WTC11 (cell line): ENCODE results near the gene FYN.

Experiments
- FOXK1 ChIP-seq: sonication (generic); formaldehyde crosslinking; IDR thresholded peaks from 2 replicates; pipeline ENCODE4 v1.8.0; 2022; ENCODE audit warnings: mild to moderate bottlenecking, moderate library complexity, missing genetic modification reagents
- JAZF1 ChIP-seq: fragments of 250-450 bp; sonication (Bioruptor Pico); IDR thresholded peaks from 2 replicates; pipeline ENCODE4 v1.9.0; 2021; ENCODE audit warnings: moderate library complexity, mild to moderate bottlenecking, inconsistent platforms
- JUN ChIP-seq: sonication (generic); formaldehyde crosslinking; IDR thresholded peaks from 2 replicates; pipeline ENCODE4 v1.8.0; 2023; ENCODE audit warnings: mild to moderate bottlenecking, missing genetic modification reagents
- KAT7 ChIP-seq: sonication (generic); formaldehyde crosslinking; IDR thresholded peaks from 2 replicates; pipeline ENCODE4 v1.8.1; 2023; ENCODE audit warnings: missing genetic modification reagents, mild to moderate bottlenecking, borderline replicate concordance
- NFYB ChIP-seq: sonication (generic); formaldehyde crosslinking; conservative IDR thresholded peaks from 2 replicates; pipeline ENCODE4 v1.8.0; 2022; ENCODE audit warnings: low read depth, missing genetic modification reagents
- TCF7 ChIP-seq: sonication (generic); formaldehyde crosslinking; IDR thresholded peaks from 2 replicates; pipeline ENCODE4 v1.8.0; 2022; ENCODE audit warnings: mild to moderate bottlenecking, low read depth, missing genetic modification reagents, moderate library complexity
- ZNF232 ChIP-seq: sonication (generic); formaldehyde crosslinking; IDR thresholded peaks from 2 replicates; pipeline ENCODE4 v1.8.0; 2022; ENCODE audit warnings: mild to moderate bottlenecking, missing genetic modification reagents
- ZNF317 ChIP-seq: sonication (generic); formaldehyde crosslinking; IDR thresholded peaks from 2 replicates; pipeline ENCODE4 v1.8.1; 2023; ENCODE audit warnings: low read depth, mild to moderate bottlenecking, moderate library complexity, missing genetic modification reagents, borderline replicate concordance
- TF ChIP-seq, protein P1 (sequence below): fragments of 200-600 bp; IDR thresholded peaks from 2 replicates; pipeline ENCODE4 v1.8.0; 2022; ENCODE audit warnings: antibody characterized with exemption
- TF ChIP-seq, protein P2 (sequence below): sonication (generic); formaldehyde crosslinking; IDR thresholded peaks from 2 replicates; pipeline ENCODE4 v1.8.1; 2023; ENCODE audit warnings: mild to moderate bottlenecking, missing genetic modification reagents, moderate library complexity
- TF ChIP-seq, protein P3 (sequence below): sonication (generic); formaldehyde crosslinking; IDR thresholded peaks from 2 replicates; pipeline ENCODE4 v1.8.1; 2022; ENCODE audit warnings: low read depth, missing genetic modification reagents, borderline replicate concordance
- TF ChIP-seq, protein P4 (sequence below): fragments of 250-450 bp; sonication (Bioruptor Pico); IDR thresholded peaks from 2 replicates; pipeline ENCODE4 v2.1.2; 2022; ENCODE audit warnings: mild to moderate bottlenecking, moderate library complexity
- TF ChIP-seq, protein P5 (sequence below): sonication (generic); formaldehyde crosslinking; IDR thresholded peaks from 2 replicates; pipeline ENCODE4 v1.8.1; 2023; ENCODE audit warnings: mild to moderate bottlenecking, missing genetic modification reagents
- TF ChIP-seq, protein P6 (sequence below): sonication (generic); formaldehyde crosslinking; IDR thresholded peaks from 2 replicates; pipeline ENCODE4 v1.8.0; 2022; ENCODE audit warnings: mild to moderate bottlenecking, missing genetic modification reagents

DNA sequence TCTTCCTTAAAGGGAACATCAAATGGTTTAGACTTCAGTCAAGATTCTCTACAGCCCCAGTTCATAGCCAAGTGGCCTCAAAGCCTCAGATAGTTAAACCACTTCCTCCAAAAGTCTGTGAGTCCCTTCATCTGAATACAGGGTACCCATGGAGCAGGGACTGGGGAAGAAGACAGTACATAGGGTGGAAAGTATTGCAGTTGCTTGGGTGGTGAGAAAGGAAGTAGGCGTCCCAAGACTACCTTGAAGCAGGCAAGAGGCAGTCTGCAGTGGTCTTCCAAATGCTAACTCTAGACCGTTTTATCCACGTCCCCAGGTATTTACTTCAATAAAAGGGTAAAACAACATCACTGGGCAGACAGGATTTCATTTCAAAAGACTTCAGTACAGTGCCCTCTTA is 2.0 kb downstream of the FYN start:
- TF ChIP-seq TCF7 (CRISPR knock-in tag) (no peak), ZNF232 (CRISPR knock-in tag) (no peak), KAT7 (CRISPR knock-in tag) (no peak), JUN (CRISPR knock-in tag) (no peak), JAZF1 (CRISPR knock-in tag) (no peak), FOXK1 (CRISPR knock-in tag) (no peak), NFYB (CRISPR knock-in tag) (no peak), ZNF317 (no peak)
- TF ChIP-seq, protein P1, sequence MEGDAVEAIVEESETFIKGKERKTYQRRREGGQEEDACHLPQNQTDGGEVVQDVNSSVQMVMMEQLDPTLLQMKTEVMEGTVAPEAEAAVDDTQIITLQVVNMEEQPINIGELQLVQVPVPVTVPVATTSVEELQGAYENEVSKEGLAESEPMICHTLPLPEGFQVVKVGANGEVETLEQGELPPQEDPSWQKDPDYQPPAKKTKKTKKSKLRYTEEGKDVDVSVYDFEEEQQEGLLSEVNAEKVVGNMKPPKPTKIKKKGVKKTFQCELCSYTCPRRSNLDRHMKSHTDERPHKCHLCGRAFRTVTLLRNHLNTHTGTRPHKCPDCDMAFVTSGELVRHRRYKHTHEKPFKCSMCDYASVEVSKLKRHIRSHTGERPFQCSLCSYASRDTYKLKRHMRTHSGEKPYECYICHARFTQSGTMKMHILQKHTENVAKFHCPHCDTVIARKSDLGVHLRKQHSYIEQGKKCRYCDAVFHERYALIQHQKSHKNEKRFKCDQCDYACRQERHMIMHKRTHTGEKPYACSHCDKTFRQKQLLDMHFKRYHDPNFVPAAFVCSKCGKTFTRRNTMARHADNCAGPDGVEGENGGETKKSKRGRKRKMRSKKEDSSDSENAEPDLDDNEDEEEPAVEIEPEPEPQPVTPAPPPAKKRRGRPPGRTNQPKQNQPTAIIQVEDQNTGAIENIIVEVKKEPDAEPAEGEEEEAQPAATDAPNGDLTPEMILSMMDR, result no peak
- TF ChIP-seq, protein P2, sequence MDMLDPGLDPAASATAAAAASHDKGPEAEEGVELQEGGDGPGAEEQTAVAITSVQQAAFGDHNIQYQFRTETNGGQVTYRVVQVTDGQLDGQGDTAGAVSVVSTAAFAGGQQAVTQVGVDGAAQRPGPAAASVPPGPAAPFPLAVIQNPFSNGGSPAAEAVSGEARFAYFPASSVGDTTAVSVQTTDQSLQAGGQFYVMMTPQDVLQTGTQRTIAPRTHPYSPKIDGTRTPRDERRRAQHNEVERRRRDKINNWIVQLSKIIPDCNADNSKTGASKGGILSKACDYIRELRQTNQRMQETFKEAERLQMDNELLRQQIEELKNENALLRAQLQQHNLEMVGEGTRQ (CRISPR knock-in tag), result no peak
- TF ChIP-seq, protein P3, sequence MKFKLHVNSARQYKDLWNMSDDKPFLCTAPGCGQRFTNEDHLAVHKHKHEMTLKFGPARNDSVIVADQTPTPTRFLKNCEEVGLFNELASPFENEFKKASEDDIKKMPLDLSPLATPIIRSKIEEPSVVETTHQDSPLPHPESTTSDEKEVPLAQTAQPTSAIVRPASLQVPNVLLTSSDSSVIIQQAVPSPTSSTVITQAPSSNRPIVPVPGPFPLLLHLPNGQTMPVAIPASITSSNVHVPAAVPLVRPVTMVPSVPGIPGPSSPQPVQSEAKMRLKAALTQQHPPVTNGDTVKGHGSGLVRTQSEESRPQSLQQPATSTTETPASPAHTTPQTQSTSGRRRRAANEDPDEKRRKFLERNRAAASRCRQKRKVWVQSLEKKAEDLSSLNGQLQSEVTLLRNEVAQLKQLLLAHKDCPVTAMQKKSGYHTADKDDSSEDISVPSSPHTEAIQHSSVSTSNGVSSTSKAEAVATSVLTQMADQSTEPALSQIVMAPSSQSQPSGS (CRISPR knock-in tag), result no peak
- TF ChIP-seq, protein P4, sequence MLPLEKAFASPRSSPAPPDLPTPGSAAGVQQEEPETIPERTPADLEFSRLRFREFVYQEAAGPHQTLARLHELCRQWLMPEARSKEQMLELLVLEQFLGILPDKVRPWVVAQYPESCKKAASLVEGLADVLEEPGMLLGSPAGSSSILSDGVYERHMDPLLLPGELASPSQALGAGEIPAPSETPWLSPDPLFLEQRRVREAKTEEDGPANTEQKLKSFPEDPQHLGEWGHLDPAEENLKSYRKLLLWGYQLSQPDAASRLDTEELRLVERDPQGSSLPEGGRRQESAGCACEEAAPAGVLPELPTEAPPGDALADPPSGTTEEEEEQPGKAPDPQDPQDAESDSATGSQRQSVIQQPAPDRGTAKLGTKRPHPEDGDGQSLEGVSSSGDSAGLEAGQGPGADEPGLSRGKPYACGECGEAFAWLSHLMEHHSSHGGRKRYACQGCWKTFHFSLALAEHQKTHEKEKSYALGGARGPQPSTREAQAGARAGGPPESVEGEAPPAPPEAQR (CRISPR knock-in tag), result no peak
- TF ChIP-seq, protein P5, sequence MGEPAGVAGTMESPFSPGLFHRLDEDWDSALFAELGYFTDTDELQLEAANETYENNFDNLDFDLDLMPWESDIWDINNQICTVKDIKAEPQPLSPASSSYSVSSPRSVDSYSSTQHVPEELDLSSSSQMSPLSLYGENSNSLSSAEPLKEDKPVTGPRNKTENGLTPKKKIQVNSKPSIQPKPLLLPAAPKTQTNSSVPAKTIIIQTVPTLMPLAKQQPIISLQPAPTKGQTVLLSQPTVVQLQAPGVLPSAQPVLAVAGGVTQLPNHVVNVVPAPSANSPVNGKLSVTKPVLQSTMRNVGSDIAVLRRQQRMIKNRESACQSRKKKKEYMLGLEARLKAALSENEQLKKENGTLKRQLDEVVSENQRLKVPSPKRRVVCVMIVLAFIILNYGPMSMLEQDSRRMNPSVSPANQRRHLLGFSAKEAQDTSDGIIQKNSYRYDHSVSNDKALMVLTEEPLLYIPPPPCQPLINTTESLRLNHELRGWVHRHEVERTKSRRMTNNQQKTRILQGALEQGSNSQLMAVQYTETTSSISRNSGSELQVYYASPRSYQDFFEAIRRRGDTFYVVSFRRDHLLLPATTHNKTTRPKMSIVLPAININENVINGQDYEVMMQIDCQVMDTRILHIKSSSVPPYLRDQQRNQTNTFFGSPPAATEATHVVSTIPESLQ (CRISPR knock-in tag), result no peak
- TF ChIP-seq, protein P6, sequence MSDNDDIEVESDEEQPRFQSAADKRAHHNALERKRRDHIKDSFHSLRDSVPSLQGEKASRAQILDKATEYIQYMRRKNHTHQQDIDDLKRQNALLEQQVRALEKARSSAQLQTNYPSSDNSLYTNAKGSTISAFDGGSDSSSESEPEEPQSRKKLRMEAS, result no peak
